Measurements from ENCODE around the gene SDC4. TPM values are rescaled to one million over a fixed set of nuclear protein-coding genes. Genes with fewer than 3 reads are reported as not detected.
A peak's percentile ranks its signal among the peaks of the same experiment; 100 is the strongest.

Gene SDC4
- total RNA-seq (2021; fragmentation: NEBNext Ultra II Directional; extraction: Animal tissue kit (Norgen Biotek cat#: 25700)) = 100 to 1,000 TPM; 122 to 146 (median 135) TPM
- long read RNA-seq, transcript SDC4-201 (5 exons, 2,613 nt) = major isoform, 46 of 77 reads
- long read RNA-seq, partial matches to known transcripts = 1 of 77 reads
- long read RNA-seq, other reads (novel, unspliced or antisense) = 30 of 77 reads

DNA sequence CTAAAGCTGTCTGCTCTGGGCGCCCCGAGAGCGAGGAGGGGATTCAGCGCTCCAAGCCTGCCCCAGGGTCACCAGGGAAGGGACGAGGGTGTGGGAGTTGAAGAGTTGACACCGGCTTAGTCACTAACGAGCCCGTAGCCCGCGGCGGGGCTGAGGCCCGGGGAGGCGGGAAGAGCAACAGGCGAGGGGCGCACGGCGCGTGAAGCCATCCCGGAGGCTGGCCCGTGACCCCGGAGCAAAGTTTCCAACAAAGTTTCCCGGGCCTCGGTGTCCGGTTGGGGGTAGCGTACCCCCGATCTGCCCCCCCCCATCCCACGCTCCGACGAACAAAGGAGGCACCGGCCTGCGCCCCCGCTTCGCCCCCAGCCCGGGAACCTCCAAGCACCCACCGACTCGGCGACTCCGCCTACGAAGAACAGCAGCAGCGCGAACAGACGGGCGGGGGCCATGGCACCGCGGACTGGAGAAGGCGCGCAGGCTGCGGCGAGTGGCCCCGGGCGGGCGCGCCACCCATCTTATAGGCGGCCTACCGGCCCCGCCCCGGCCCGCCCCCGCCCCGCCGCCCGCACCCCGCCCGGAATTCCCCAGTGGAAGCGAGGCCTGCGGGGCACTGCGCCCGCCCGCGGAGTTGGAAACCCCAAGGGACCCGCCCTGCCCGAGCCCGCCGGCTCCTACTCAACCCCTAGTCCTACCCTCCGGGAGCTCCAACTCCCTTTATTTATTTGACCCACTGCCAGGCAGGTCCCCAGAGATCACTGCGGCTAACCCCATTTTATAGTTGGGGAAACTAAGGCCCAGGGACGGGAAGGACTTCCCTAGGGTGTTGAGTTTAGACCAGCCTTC lies at the start of gene SDC4:
Gene SDC4 (minus strand): TSS at position 489 of the 843 bp plus-strand sequence. CDS start 40 bp downstream, at position 449.
- peak within 1 kb of the TSS; percentile 94 for H3K27ac Mint-ChIP-seq
- DNase-seq = peak; percentile 63
- H3K36me3 Mint-ChIP-seq (ENCODE audit: low read depth) = peaks cover 10% of the 10 kb centered on the region; the same call in 1 of the 2 replicates
- peaks cover 45% of the 10 kb centered on the region for H3K4me1 Mint-ChIP-seq (ENCODE audit: low read depth)
- TF ChIP-seq, protein P1, sequence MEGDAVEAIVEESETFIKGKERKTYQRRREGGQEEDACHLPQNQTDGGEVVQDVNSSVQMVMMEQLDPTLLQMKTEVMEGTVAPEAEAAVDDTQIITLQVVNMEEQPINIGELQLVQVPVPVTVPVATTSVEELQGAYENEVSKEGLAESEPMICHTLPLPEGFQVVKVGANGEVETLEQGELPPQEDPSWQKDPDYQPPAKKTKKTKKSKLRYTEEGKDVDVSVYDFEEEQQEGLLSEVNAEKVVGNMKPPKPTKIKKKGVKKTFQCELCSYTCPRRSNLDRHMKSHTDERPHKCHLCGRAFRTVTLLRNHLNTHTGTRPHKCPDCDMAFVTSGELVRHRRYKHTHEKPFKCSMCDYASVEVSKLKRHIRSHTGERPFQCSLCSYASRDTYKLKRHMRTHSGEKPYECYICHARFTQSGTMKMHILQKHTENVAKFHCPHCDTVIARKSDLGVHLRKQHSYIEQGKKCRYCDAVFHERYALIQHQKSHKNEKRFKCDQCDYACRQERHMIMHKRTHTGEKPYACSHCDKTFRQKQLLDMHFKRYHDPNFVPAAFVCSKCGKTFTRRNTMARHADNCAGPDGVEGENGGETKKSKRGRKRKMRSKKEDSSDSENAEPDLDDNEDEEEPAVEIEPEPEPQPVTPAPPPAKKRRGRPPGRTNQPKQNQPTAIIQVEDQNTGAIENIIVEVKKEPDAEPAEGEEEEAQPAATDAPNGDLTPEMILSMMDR (IDR thresholded peaks at IDR 0.05) = no peak
- peak within 1 kb of the TSS; percentile 99 for H3K4me3 Mint-ChIP-seq
- no peaks in the 10 kb centered on the region; the same call in none of the 2 replicates for H3K27me3 Mint-ChIP-seq (ENCODE audit: insufficient read depth)
- no peaks in the 10 kb centered on the region for H3K9me3 Mint-ChIP-seq

- no peaks in the 10 kb centered on the region for H3K4me1 Mint-ChIP-seq (ENCODE audit: low read depth)
- DNase-seq = no peak
These were observed 46.8 kb upstream of the SDC4 start for GRCh38 chr20:45395114-45395415.

GRCh38 chr20:45394221-45395113 lies 46.2 kb upstream of the SDC4 start:
- H3K4me1 Mint-ChIP-seq (ENCODE audit: low read depth) = no peaks in the 10 kb centered on the region
- H3K4me3 Mint-ChIP-seq = no peak overlapping the region

More at GRCh38 chr20:45395114-45395415, 46.8 kb upstream of the SDC4 start:
- TF ChIP-seq, protein P1 (IDR thresholded peaks at IDR 0.05) = no peak
- Mint-ChIP-seq H3K4me3 (no peak overlapping the region), H3K27ac (no peak overlapping the region), H3K36me3 (ENCODE audit: low read depth) (peaks cover 15% of the 10 kb centered on the region), H3K27me3 (ENCODE audit: insufficient read depth) (peaks cover 2% of the 10 kb centered on the region), H3K9me3 (peaks cover 9% of the 10 kb centered on the region)

GRCh38 chr20:45392733-45393132 lies 44.5 kb upstream of the SDC4 start:
- Mint-ChIP-seq H3K4me3 (no peak overlapping the region), H3K9me3 (no peaks in the 10 kb centered on the region), H3K27me3 (ENCODE audit: insufficient read depth) (no peaks in the 10 kb centered on the region; the same call in 1 of the 2 replicates), H3K4me1 (ENCODE audit: low read depth) (no peaks in the 10 kb centered on the region), H3K36me3 (ENCODE audit: low read depth) (no peaks in the 10 kb centered on the region; the same call in 1 of the 2 replicates), H3K27ac (no peak overlapping the region)
- TF ChIP-seq, protein P1 (IDR thresholded peaks at IDR 0.05) = peak; percentile 31; the same call in 1 of the 2 replicates
- peak; percentile 18 for DNase-seq

More at GRCh38 chr20:45394221-45395113, 46.2 kb upstream of the SDC4 start:
- peaks cover 2% of the 10 kb centered on the region for H3K27me3 Mint-ChIP-seq (ENCODE audit: insufficient read depth)
- peaks cover 3% of the 10 kb centered on the region; the same call in 1 of the 2 replicates for H3K9me3 Mint-ChIP-seq
- H3K36me3 Mint-ChIP-seq (ENCODE audit: low read depth) = peaks cover 9% of the 10 kb centered on the region
- no peak overlapping the region for H3K27ac Mint-ChIP-seq
- DNase-seq = no peak
- TF ChIP-seq, protein P1 (IDR thresholded peaks at IDR 0.05) = no peak

DNA sequence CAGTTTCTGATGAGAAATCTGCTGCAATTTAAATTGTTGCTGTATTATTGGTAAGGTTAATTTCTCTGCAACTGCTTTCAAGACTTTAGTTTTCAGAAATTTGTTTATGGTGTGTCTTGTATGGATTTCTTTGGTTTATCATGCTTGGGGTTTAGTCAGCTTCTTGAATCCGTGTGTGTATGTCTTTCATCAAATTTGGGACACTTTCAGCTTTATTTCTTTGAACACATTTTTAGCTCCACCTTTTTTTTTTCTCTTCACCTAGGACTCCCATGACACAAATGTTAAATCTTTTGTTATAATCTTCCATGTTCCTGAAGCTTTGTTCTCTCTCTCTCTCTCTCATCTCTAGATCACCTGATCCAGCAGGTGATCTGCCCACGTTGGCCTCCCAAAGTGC lies 43.3 kb upstream of the SDC4 start:
- TF ChIP-seq, protein P1 (IDR thresholded peaks at IDR 0.05) = no peak
- Mint-ChIP-seq H3K36me3 (ENCODE audit: low read depth) (peaks cover 4% of the 10 kb centered on the region), H3K4me1 (ENCODE audit: low read depth) (no peaks in the 10 kb centered on the region), H3K4me3 (no peak overlapping the region), H3K9me3 (no peaks in the 10 kb centered on the region), H3K27me3 (ENCODE audit: insufficient read depth) (no peaks in the 10 kb centered on the region; the same call in 1 of the 2 replicates), H3K27ac (no peak overlapping the region)
- no peak for DNase-seq

Data from HFFc6 (cell line).